GM21526 (cell line): ENCODE measurements around the gene EPSTI1.
A peak's percentile ranks its signal among the peaks of the same experiment; 100 is the strongest.
"Not testable (repeated sequence)": the region's sequence is repeated elsewhere in the genome, so short reads cannot be mapped to it uniquely, and the experiment has no call there.

Experiments used
- ATAC-seq: cut with Tn5 transposase; IDR thresholded peaks from one replicate; pipeline ENCODE4 v1.9.1; 2021; ENCODE audit warnings: moderate library complexity; ENCODE audit not compliant: unreplicated experiment, low FRiP score

The EPSTI1 gene, protein sequence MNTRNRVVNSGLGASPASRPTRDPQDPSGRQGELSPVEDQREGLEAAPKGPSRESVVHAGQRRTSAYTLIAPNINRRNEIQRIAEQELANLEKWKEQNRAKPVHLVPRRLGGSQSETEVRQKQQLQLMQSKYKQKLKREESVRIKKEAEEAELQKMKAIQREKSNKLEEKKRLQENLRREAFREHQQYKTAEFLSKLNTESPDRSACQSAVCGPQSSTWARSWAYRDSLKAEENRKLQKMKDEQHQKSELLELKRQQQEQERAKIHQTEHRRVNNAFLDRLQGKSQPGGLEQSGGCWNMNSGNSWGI

DNA sequence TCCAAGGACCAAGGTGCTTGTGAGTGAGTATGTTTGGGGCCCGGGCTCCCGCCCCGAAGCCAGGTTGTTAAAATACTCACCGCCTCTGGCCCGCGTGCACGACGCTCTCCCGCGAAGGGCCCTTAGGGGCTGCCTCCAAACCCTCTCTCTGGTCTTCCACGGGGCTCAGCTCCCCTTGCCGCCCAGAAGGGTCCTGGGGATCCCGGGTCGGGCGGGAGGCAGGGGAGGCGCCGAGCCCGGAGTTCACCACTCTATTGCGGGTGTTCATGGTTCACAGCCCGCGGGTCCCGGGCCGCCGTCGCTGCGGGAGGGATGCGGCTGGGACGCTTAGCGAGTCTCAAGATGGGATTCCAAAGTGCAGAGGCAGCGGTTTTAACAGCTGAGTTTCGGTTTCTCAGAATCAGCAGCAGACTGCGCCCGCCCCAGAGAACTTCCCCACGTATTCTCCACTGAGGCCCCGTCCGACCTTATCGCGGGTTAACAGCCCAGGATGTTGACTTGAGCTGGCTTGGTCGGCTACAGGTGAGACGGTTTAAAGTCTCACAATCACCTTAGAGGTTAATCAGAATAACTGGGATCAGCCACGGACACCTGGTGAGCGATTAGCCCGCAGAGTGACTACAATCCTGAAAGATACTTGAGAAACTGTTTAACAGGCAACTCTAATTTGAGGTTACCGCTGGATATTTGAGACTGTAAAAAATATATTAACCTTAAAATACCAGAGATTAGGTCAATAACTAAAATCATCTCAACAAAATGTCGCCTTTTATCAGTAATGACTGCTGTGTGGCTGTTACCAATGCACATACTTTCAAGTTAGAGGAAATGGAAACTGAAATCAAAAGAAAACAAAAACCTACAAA lies at the start of gene EPSTI1:
Gene EPSTI1 (minus strand): TSS at position 344 of the 866 bp plus-strand sequence. CDS start 76 bp downstream, at position 268.
- peak; percentile 67 for ATAC-seq

DNA sequence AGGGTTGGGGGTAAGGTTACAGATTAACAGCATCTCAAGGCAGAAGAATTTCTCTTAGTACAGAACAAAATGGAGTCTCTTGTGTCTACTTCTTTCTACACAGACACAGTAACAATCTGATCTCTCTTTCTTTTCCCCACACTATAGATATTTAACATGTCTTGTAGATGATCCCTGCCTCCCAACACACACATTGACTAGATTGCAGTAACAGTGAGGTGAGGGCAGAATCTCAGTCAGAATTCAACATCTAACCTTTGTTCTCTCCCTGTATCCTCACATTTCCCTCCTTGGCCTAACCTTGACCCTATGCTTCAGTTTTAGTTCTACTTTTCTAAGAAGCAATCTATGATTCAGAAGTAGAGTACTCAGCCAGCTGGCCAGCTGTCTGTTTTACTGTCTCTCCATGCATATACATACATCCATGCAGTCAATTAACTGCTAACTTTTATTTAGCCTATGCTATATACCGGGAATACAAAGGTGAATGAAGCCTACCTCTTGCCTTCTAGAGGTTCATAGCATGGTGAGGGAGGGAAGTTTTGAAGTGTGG lies 49.4 kb upstream of the EPSTI1 start:
- ATAC-seq = peak; percentile 42

DNA sequence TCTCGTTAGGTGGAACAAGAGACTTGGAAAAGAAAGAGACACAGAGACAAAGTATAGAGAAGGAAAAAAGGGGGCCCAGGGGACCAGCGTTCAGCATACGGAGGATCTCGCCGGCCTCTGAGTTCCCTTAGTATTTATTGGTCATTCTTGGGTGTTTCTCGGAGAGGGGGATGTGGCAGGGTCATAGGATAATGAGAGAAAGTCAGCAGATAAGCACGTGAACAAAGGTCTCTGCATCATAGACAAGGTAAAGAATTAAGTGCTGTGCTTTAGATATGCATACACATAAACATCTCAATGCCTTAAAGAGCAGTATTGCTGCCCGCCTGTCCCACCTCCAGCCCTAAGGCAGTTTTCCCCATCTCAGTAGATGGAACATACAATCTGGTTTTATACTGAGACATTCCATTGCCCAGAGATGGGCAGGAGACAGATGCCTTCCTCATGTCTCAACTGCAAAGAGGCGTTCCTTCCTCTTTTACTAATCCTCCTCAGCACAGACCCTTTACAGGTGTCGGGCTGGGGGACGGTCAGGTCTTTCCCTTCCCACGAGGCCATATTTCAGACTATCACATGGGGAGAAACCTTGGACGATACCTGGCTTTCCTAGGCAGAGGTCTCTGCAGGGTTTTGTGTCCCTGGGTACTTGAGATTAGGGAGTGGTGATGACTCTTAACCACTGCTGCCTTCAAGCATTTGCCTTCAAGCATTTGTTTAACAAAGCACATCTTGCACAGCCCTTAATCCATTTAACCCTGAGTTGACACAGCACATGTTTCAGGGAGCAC lies 48.7 kb upstream of the EPSTI1 start:
- not testable (repeated sequence) for ATAC-seq

DNA sequence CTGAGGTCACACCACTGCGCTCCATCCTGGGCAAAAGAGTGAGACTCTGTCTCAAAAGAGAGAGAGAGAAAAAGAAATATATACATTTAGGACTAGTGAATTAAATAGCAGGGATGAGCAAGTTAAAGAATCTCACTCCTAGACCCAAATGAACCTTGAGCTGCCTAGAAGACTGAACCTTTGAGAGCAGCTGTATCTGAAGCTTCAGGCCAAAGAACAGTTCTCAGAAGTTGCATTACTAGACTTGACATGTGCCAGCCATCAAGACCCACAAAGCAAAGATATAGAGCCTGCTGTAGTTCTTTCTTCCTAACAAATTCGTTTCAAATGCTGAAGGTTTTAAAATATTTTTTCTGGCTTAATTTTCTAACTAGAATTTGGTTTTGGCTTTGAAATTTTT lies 47.9 kb upstream of the EPSTI1 start:
- no peak for ATAC-seq

DNA sequence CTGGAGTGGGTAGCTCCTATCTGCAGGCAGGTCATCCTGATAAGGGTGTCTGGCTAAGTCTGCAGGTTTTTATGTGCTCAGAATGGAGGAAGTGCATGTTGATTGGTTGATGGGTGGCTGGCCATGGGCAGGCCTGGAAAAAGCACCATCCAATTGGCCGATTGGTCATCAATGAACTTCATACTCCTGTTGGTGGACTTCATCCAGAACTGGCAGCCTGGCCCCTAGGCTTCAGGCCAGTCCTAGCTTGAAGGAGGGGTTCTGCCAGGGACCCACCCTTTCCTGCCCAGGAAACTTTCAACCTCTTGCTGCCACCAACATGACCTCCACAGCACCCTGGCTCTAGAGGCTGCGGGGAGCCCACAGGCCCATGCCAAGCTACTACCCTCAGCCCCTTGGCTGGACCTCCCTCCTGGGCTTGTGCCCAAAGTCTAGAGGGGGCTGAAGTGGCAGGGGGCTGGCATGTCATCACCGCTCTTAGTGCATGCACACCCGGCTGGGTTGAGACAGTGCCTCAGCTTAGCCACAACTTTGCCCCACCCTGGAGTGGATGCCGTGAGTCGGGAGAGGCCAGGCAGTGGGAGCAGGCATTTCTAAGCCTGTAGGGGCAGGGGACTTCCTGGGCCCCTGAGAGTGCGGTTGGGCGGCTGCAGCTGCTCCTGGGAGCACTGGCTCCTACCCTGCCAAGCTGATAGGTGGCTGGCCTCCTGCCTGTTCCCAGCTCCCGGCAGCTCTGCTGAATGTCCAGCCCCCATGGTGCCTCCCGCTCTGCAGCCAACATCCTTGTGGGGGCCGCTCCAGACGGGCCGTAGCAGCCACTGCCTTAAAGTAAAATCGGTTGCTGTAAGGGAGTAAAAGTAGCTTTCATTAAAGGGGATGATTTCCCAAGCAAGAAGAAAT lies 44.6 kb upstream of the EPSTI1 start:
- ATAC-seq = no peak

DNA sequence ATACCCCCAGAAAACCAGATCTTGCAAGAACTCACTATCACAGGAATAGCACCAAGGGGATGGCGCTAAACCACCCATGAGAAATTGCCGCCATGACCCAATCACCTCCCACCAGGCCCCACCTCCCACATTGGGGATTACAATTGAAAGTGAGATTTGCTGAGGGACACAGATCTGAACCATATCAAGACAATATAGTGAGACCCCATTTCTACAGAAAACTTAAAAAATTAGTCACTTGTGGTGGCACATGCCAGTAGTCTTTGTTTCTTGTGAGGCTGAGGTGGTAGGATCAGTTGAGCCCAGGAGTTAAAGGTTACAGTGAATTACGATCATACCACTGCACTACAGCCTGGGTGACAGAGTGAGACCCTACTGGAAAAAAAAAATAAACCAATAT lies 41.0 kb upstream of the EPSTI1 start:
- no peak for ATAC-seq

DNA sequence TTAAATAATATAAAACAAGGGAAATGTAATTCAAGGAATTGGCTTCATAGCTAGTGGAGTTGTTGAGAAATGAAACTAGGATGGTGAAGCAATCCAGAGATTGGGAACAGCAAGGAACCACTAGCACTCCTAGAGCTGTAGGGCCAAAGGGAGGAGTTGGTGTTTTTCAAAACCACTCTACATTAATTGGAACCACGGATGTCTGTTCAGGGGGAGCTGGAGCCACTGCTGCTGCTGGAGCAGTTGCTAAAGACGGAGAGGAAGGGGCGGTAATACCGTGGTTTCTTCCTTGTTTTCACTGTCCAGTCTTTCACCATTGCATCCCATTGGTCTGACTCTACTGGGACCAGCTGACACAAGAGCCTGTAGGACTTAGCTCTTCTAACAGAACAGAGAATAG lies 39.8 kb upstream of the EPSTI1 start:
- ATAC-seq = no peak

DNA sequence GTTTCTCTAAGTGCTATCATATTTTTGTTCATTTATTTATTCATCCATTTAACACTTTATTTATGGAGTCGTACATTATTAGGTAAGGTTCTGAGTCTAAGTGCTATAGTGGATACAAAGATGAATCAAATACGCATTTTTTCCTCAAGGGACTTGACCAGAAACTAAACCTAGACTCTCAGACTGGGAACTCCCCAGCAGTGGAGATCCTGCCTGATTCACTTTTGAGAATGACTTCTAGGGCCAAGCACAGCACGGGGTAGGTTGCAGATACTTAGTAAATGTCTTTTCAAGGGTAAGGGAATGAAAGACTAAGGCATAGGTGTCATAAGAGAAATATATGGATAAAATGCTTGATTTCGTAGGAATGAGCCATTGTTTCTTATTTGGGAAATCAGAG lies 38.5 kb upstream of the EPSTI1 start:
- no peak for ATAC-seq

DNA sequence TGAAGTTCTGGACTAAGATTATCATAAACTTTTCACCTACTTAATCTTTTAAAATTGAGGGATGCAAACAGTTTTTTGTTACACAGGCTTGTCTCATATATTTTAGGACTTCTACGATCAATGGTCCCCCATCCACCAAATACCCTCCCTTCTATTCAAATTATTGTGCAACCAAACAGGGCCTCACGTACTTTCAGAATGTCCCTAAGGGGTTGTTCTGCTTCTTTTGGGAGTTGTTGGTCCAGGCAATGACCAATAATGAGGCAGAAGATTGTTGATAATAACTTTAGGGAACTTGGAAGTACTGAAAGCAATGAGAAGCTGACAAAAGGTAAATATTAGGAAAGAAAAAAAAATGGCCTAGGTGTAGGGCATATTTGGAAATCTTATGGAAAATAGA lies 34.2 kb upstream of the EPSTI1 start:
- ATAC-seq = no peak

DNA sequence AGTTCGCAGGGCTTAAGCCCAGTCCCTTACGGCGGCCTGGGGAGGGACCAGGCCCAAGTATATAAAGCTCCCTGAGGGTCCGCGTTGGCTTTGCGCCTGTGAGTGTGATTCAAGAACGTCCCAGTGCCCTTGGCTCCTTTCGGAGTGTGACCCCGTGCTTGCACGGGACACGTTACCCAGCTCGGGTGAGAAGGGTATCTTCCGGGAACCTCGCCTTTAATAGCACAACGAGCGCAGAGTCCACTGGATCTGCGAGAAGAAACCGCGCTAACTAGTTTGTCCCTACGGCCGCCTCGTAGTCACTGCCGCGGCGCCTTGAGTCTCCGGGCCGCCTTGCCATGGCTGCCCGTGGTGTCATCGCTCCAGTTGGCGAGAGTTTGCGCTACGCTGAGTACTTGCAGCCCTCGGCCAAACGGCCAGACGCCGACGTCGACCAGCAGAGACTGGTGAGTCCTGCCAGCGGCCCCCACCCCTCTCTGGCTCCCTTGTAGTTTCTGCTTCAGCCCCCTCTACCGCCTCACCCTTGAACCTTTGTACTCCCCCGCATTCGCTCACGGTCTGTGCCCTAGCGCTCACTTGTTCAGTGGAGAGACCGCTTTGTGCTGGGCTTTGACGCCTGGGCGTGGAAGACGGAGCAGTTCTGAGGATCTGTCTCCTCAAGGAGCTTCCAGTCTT lies 31.4 kb upstream of the EPSTI1 start, which contains the start of gene DNAJC15:
Gene DNAJC15 (plus strand): TSS at position 298 of the 675 bp plus-strand sequence. CDS start 41 bp downstream, at position 339.
- ATAC-seq = peak; percentile 76

DNA sequence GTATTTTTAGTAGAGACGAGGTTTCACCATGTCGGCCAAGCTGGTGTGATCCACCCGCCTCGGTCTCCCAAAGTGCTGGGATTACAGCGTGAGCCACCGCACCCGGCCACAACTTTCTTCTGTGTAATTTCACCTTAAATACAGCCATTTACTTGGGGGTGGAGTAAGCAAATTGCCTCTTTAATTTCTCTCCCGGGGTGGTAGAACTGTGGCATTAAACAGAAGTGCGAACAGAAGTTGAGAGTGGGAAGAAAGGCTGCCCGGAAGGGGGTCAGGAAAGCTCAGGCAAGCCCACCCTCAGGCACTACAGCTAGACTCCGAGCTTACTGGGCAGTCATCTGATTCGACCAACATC lies 30.9 kb upstream of the EPSTI1 start:
- no peak for ATAC-seq

DNA sequence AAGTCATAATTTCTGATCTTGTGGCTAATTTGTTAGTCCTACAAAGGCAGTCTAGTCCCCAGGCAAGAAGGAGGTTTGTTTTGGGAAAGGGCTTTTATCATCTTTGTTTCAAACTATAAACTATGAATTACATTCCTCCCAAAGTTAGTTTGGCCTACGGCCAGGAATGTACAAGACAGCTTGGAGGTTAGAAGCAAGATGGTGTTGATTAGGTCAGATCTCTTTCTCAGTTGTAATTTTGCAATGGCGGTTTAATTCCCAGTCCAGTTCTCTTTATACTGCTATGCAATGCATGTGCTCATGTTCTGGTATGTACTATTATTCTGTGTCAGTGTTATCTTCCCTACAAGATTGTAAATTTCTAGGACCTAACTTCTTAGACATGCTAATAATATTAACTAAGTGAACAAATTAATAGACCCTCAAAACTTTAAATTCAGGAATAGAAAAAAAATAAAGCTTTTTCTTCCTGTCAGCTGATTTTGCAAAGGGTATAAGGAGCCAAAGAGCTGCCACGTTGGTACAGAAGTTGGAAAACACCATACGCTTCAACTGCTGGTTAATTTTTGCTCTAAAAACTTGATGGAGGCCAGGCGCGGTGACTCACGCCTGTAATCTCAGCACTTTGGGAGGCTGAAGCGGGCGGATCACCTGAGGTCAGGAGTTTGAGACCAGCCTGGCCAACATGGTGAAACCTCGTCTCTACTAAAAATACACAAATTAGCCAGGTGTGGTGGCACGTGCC lies 30.1 kb upstream of the EPSTI1 start:
- no peak for ATAC-seq

DNA sequence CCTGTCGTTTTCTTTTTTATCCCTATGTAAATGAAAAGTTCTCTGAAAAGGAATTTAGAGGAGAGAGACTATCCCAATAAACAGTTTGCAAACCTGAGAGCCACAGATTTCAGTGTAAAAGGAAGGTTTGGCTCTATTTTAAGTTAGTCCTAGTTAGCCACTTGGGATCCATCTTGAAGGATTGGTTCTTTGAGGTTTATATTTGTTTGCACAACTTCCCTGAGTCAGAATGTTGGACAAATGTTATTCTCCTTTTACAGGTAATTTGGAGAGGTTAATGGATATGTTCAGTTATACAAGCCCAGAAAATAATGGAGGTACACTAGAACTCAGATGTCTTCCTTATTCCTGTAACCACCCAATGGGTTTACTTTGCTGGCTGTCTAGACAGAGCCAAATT lies 28.8 kb upstream of the EPSTI1 start:
- no peak for ATAC-seq

DNA sequence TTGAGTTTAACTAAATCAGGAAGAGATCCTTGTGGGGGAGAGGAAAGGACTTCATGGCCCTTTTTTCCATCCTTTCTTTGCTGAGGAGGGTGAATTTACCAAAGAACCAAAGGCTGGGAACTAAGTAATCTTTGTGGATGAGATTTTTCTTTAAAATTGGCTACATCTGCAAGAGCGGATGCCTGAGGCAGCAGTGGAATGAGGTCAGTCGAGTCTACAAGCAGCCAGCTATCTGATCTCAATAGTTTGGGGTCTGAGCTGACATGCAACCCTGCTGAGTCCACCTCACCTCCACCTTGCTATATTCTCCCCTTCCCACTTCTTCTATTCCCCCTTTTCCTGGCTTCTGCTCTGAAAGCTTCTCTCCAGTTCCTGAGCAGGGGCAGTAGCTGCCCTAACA lies 27.8 kb upstream of the EPSTI1 start:
- ATAC-seq = no peak

DNA sequence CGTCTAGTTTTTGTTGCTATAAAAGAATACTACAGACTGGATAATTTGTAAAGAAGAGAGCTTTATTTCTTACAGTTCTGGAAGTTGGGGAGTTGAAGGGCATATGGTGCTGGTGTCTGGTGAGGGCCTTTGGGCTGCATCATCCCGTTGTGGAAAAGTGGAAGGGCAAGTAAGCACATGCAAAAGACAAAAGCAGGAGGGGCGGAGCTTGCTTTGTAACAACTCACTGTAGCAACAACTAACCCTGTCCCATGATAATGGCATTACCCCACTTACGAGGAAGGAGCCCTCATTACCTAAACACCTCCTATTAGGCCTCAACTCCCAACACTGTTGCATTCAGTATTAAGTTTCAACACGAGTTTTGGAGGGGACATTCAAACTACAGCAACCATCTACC lies 24.2 kb upstream of the EPSTI1 start:
- ATAC-seq = no peak

DNA sequence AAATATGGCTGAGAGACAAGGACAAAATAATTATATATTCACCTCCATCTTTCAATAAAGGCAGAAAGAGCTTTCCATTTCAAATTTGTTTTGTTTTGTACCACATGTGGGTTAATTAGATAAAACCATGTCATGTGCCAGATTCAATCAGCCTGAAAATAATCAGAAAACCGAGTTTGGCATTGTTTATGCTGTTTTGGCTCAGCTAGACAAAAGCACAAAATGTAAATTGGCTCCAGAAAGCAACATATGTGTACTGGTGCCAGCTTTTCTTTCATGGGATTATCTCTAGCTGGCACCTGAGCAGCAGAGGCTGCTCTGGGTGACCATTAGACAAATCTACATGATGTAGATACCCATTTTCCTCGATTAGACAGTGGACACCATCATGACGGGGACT lies 22.1 kb upstream of the EPSTI1 start:
- ATAC-seq = no peak

DNA sequence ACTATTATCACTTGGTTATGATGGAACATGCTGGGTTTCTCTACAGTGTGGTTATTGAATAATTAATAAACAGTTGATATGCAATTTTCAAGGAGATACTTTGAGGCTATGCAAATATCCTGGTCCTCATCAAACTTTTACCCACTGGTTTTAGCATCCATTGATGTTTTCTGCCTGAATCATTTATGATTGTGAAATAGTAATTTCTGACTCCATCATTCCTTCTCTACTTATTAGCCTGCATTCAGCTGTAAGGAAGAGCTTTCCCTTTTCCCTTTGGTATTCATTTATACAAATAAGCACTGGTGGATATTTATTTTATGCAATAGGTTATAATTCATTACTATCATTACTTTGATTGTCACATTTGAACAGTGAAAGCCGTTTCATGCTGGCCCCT lies 17.5 kb upstream of the EPSTI1 start:
- ATAC-seq = no peak

DNA sequence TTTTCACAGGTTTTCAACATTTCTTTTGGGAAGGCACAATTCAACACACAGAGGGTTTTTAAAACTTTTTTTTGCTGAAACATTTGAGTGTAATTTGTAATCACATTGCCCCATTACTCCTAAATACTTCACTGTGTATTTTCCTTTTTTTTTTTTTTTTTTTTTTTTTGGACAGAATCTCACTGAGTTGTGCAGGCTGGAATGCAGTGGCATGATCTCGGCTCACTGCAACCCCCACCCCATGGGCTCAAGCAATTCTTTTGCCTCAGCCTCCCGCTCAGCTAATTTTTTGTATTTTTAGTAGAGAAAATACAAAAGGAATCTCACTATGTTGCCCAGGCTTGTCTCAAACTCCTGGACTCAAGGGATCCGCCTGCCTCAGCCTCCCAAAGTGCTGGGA lies 16.6 kb upstream of the EPSTI1 start:
- ATAC-seq = no peak
